K562 (cell line): Measurements from ENCODE around the gene KLHL30. TPM values are rescaled to one million over a fixed set of nuclear protein-coding genes. Genes with fewer than 3 reads are reported as not detected.

Source experiments
- ATAC-seq: fragments of 200-7000 bp; cut with Tn5 transposase; 3 replicates; pipeline ENCODE4 v1.9.1; 2020; ENCODE audit warnings: moderate library complexity
- BruUV-seq: library from RNA; stranded (reverse); fragments of 400-500 nt; replicated peaks from 2 replicates; lab custom pipeline; 2021; lab: Mats Ljungman, UMichigan
- CTCF ChIA-PET: fragments of 300-600 bp; formaldehyde crosslinking; extraction: SDS; loops from one replicate; lab custom pipeline; 2021; ENCODE audit warnings: low intra/inter-chr PET ratio; lab: Yijun Ruan, JAX
- POLR2A ChIA-PET: fragments of 300-600, 350-650 bp; sonication (Branson Sonifier 250); formaldehyde crosslinking; extraction: SDS; loops from one replicate; lab custom pipeline; 2021; ENCODE audit warnings: antibody characterized with exemption, inconsistent platforms; lab: Yijun Ruan, JAX
- DNase-seq, 4 experiments: peaks; one replicate each; pipeline versions ENCODE4 v3.0.0 to v3.0.0-alpha.2; 2011 to 2018; ENCODE audit warnings: low spot score in 3 of 4, mixed read lengths in 3 of 4; ENCODE audit errors: extremely low read depth in 1 of 4
- FAIRE-seq: peaks from 2 replicates; lab custom pipeline; 2011; peaks lifted over from hg19 to GRCh38; lab: Jason Lieb, UNC
- H2AFZ ChIP-seq: 2 replicates; pipeline ENCODE4 v1.6.0; 2011; ENCODE audit warnings: low read depth, low read length, control low read depth, inconsistent platforms
- H3K27ac ChIP-seq: fragments of 200-600 bp; 3 replicates; pipeline ENCODE4 v1.8.0; 2011; ENCODE audit warnings: low read depth, mild to moderate bottlenecking, control low read depth, inconsistent platforms, low read length, moderate library complexity, mixed read lengths; ENCODE audit errors: extremely low read depth
- H3K27me3 ChIP-seq, 2 experiments: fragments of 300-600 bp in 1 of 2; 2 replicates in 1 of 2; 3 replicates in 1 of 2; pipeline versions ENCODE4 v1.6.0 to v1.8.0; 2011; ENCODE audit warnings: inconsistent platforms in 2 of 2, low read length in 2 of 2, mild to moderate bottlenecking in 1 of 2, mixed read lengths in 1 of 2, moderate library complexity in 1 of 2; ENCODE audit not compliant: control insufficient read depth in 2 of 2, insufficient read depth in 2 of 2
- H3K36me3 ChIP-seq: fragments of 300-600 bp; 3 replicates; pipeline ENCODE4 v1.8.0; 2011; ENCODE audit warnings: mild to moderate bottlenecking, low read length, inconsistent platforms; ENCODE audit not compliant: control insufficient read depth, insufficient read depth
- H3K4me1 ChIP-seq, 2 experiments: fragments of 200-600 bp in 1 of 2; replicated peaks in 1 of 2; 2 replicates in 1 of 2; 3 replicates in 1 of 2; pipeline versions ENCODE4 v1.5.1 to v1.8.0; 2011; ENCODE audit warnings: inconsistent platforms in 2 of 2, low read length in 2 of 2, mild to moderate bottlenecking in 1 of 2, mixed read lengths in 1 of 2, moderate library complexity in 1 of 2; ENCODE audit not compliant: control insufficient read depth in 2 of 2, insufficient read depth in 2 of 2
- H3K4me2 ChIP-seq: 2 replicates; pipeline ENCODE4 v1.6.1; 2011; ENCODE audit warnings: low read length, control low read depth, inconsistent platforms, mixed read lengths; ENCODE audit not compliant: insufficient read depth
- H3K4me3 ChIP-seq: fragments of 200-600 bp; sonication (generic), shearing (Covaris generic); 2 replicates; pipeline ENCODE4 v1.5.1; 2016; ENCODE audit warnings: control low read depth, inconsistent platforms
- H3K79me2 ChIP-seq: fragments of 200-600 bp; 3 replicates; pipeline ENCODE4 v1.8.0; 2011; ENCODE audit warnings: low read length, inconsistent platforms; ENCODE audit not compliant: control insufficient read depth, insufficient read depth
- H3K9ac ChIP-seq, 2 experiments: 2 replicates each; pipeline versions ENCODE4 v1.6.0 to v1.6.1; 2011; ENCODE audit warnings: low read depth in 2 of 2, low read length in 2 of 2, control low read depth in 1 of 2, inconsistent platforms in 1 of 2, mild to moderate bottlenecking in 1 of 2, mixed read lengths in 1 of 2; ENCODE audit not compliant: insufficient read depth in 1 of 2
- H3K9me1 ChIP-seq: one replicate; pipeline ENCODE4 v1.6.0; 2011; ENCODE audit warnings: inconsistent platforms, mild to moderate bottlenecking, low read length, moderate library complexity; ENCODE audit not compliant: control insufficient read depth, insufficient read depth
- H3K9me3 ChIP-seq: replicated peaks from 2 replicates; pipeline ENCODE4 v1.5.1; 2011; ENCODE audit warnings: low read depth, low read length, inconsistent platforms; ENCODE audit not compliant: control insufficient read depth, insufficient read depth
- H4K20me1 ChIP-seq: replicated peaks from 2 replicates; pipeline ENCODE4 v1.6.1; 2011; ENCODE audit warnings: low read length, inconsistent platforms, mixed read lengths; ENCODE audit not compliant: control insufficient read depth, insufficient read depth
- CREB3L1 ChIP-seq: fragments of 450-650 bp; IDR thresholded peaks from 2 replicates; pipeline ENCODE4 v1.6.1; 2014; ENCODE audit warnings: low read depth, mild to moderate bottlenecking, moderate library complexity, borderline replicate concordance
- FOXM1 ChIP-seq, 2 experiments: fragments of 450-650 bp in 1 of 2; sonication (generic) in 1 of 2; formaldehyde crosslinking in 1 of 2; IDR thresholded peaks; 2 replicates each; pipeline versions ENCODE4 v1.6.1 to v1.9.0; 2017 to 2022; ENCODE audit warnings: low read depth in 2 of 2, mild to moderate bottlenecking in 2 of 2, missing genetic modification reagents in 1 of 2, moderate library complexity in 1 of 2
- ILK ChIP-seq: fragments of 450-650 bp; IDR thresholded peaks from 2 replicates; pipeline ENCODE4 v1.6.1; 2016; ENCODE audit warnings: missing genetic modification characterization, low read depth, mild to moderate bottlenecking, missing compliant biosample characterization, moderate library complexity, borderline replicate concordance
- SMARCC2 ChIP-seq: fragments of 450-650 bp; IDR thresholded peaks from 2 replicates; pipeline ENCODE4 v1.6.1; 2017; ENCODE audit warnings: antibody characterized with exemption, moderate library complexity, mild to moderate bottlenecking, low read depth
- TARDBP ChIP-seq: fragments of 450-650 bp; IDR thresholded peaks from 2 replicates; pipeline ENCODE4 v1.6.1; 2016
- XRCC5 ChIP-seq: fragments of 200-400 bp; formaldehyde crosslinking; IDR thresholded peaks from 2 replicates; pipeline ENCODE4 v1.6.1; 2017; ENCODE audit warnings: low read depth, mild to moderate bottlenecking, low read length
- ZBTB34 ChIP-seq: fragments of 250-450 bp; sonication (Bioruptor Pico); IDR thresholded peaks from 2 replicates; pipeline ENCODE4 v1.8.0; 2021; ENCODE audit warnings: mild to moderate bottlenecking, moderate library complexity
- ZNF707 ChIP-seq: fragments of 250-450 bp; sonication (Bioruptor Pico); conservative IDR thresholded peaks from 2 replicates; pipeline ENCODE4 v1.8.0; 2022; ENCODE audit warnings: inconsistent platforms, mild to moderate bottlenecking, moderate library complexity
- ZNF717 ChIP-seq: fragments of 250-450 bp; sonication (Bioruptor Pico); IDR thresholded peaks from 2 replicates; pipeline ENCODE4 v1.5.0; 2021
- WGBS: fragments of 100-300 bp; shearing (Covaris generic); methylation state at CpG from one replicate; pipeline ENCODE4 v1.1.6; 2016; ENCODE audit warnings: low coverage, mixed read lengths; ENCODE audit not compliant: insufficient coverage; ENCODE audit errors: missing lambda C conversion rate; 5-methylcytosine and 5-hydroxymethylcytosine counted together
- in situ Hi-C: fragments of 300-500 bp; cut with MboI; formaldehyde crosslinking; loops from 4 replicates; pipeline ENCODE4 v1.15.0; 2018; ENCODE audit warnings: inconsistent platforms, mixed read lengths
- intact Hi-C: fragments of 100-400 bp; cut with micrococcal nuclease; formaldehyde crosslinking; loops from 2 replicates; pipeline ENCODE4 v1.14.2; 2022
- polyA plus RNA-seq, 8 experiments: library from polyadenylated mRNA; depleted of rRNA in 4 of 8; stranded (reverse) in 5 of 8; unstranded in 3 of 8; fragments of >200 nt; fragmentation: Nextera tagmentation in 2 of 8; fragmentation: Illumina TruSeq in 1 of 8; extraction: Ambion mirVana in 2 of 8; extraction: Trizol in 1 of 8; gene quantifications; 2 replicates each; pipeline versions ENCODE4 v1.2.1 to v1.2.3, GENCODE V29; 2011 to 2014; ENCODE audit warnings: inconsistent platforms in 1 of 8, missing spikeins in 1 of 8
- total RNA-seq, 7 experiments: library from RNA; depleted of rRNA in 6 of 7; stranded (reverse); fragments of >200 nt in 6 of 7; fragmentation: Illumina TruSeq in 2 of 7; extraction: Trizol in 2 of 7; gene quantifications; 2 replicates each; pipeline versions ENCODE4 v1.2.1 to v1.2.3, GENCODE V29; 2011 to 2021; ENCODE audit warnings: low replicate concordance in 1 of 7

Gene KLHL30
- total and polyA plus RNA-seq, 9 of the 15 experiments (the other 6 are each of a cell fraction or from before 2014, with no cell fraction given) = 0.04 TPM; not detected in 8

- H3K27me3 ChIP-seq = no peaks in the 10 kb centered on the region
- WGBS = 31% methylated on average over 17 of the region's 18 CpGs
- H3K9ac ChIP-seq = no peak overlapping the region
- POLR2A ChIA-PET = no interaction called here
- H3K9me3 ChIP-seq = no peaks in the 10 kb centered on the region
- H2AFZ ChIP-seq = no peak overlapping the region
- DNase-seq (no peak), ATAC-seq (no peak), FAIRE-seq (no peak)
- BruUV-seq = no TSS peak
- no peak overlapping the region for H3K4me3 ChIP-seq
- H3K36me3 ChIP-seq = no peaks in the 10 kb centered on the region
- no peaks in the 10 kb centered on the region for H3K9me1 ChIP-seq
- H3K27ac ChIP-seq = no peak overlapping the region
- CTCF ChIA-PET = no interaction called here
- in situ Hi-C loops (no loop called here), intact Hi-C loops (no loop called here)
- TF ChIP-seq ZNF707 = no peak
- no peak for TF ChIP-seq ZNF717 (CRISPR knock-in tag)
- TF ChIP-seq TARDBP = no peak
- no peak for TF ChIP-seq SMARCC2
- no peak for TF ChIP-seq CREB3L1
- TF ChIP-seq FOXM1 (IDR thresholded peaks at IDR 0.05; ENCODE audit: low read depth) = no peak
- no peak for TF ChIP-seq FOXM1 (CRISPR knock-in tag; IDR thresholded peaks at IDR 0.05; ENCODE audit: low read depth)
- no peak for TF ChIP-seq XRCC5
- TF ChIP-seq ZBTB34 = no peak
- TF ChIP-seq ILK (tag) = no peak
- H3K79me2 ChIP-seq = no peaks in the 10 kb centered on the region
- H4K20me1 ChIP-seq = no peaks in the 10 kb centered on the region
- H3K4me1 ChIP-seq = peaks cover 0 to 44% of the 10 kb centered on the region in 2 experiments; a peak in 2 of 5 replicates
- no peak overlapping the region for H3K4me2 ChIP-seq
These were observed 17.6 kb downstream of the KLHL30 start for GRCh38 chr2:238155761-238156694.
